ENCODE measurements around the gene F11R. TPM values are rescaled to one million over a fixed set of nuclear protein-coding genes. Genes with fewer than 3 reads are reported as not detected.

The F11R gene
- total and polyA plus RNA-seq, 10 of the 15 experiments (the other 5 are each of a cell fraction or from before 2014, with no cell fraction given) = 15.3 to 80.9 (median 24.3) TPM

GRCh38 chr1:160996178-160996577 lies 24.8 kb downstream of the F11R start:
- Histone ChIP-seq H3K27ac (ENCODE audit: control insufficient read depth, insufficient read depth) (no peak overlapping the region), H4K20me1 (ENCODE audit: control insufficient read depth, insufficient read depth) (no peaks in the 10 kb centered on the region), H3K4me2 (ENCODE audit: control insufficient read depth, insufficient read depth) (no peak overlapping the region), H3K27me3 (replicated peaks in 1 of 2; ENCODE audit: control insufficient read depth in 2 of 2, insufficient read depth in 2 of 2, low read length in 1 of 2) (no peaks in the 10 kb centered on the region), H3K9me3 (replicated peaks; ENCODE audit: control insufficient read depth, insufficient read depth, low read length) (no peaks in the 10 kb centered on the region), H2AFZ (ENCODE audit: control insufficient read depth, low read depth, low read length) (no peak overlapping the region), H3K4me1 (ENCODE audit: control insufficient read depth, insufficient read depth, low read length) (peaks cover 3% of the 10 kb centered on the region; the same call in 1 of the 2 replicates), H3K36me3 (ENCODE audit: control insufficient read depth in 2 of 2, insufficient read depth in 2 of 2, low read length in 1 of 2) (peaks cover 5 to 15% of the 10 kb centered on the region in 2 experiments; a peak in 3 of 4 replicates), H3K4me3 (no peak overlapping the region), H3K9ac (ENCODE audit: control insufficient read depth, insufficient read depth, low read length) (no peak overlapping the region), H3K79me2 (ENCODE audit: control insufficient read depth, insufficient read depth, low read length) (no peaks in the 10 kb centered on the region)
- DNase-seq (ENCODE audit: low read depth, low spot score) = no peak
- no peak for FAIRE-seq
- ATAC-seq = no peak
- CTCF ChIA-PET = interaction anchor here (0.6 to 9.7 kb wide), 18 partner anchors 17 to 1623 kb away, joined by 3 to 147 read pairs (median 8); partner anchors contain the start of genes ARHGAP30, DEDD, F11R and KLHDC9
- 71% methylated on average over 3 of the region's 3 CpGs for WGBS (ENCODE audit: insufficient coverage, insufficient replicate concordance, low lambda C conversion rate, missing lambda C conversion rate)
- no TSS peak for BruUV-seq (replicated peaks)
- POLR2A ChIA-PET = no interaction called here
- SMC1A ChIA-PET (ENCODE audit: uncharacterized antibody, unreplicated experiment) = interaction anchor here (1.2 to 4.7 kb wide), 10 partner anchors 11 to 141 kb away, joined by 3 to 70 read pairs (median 22); partner anchors contain the start of genes F11R, ITLN2, KLHDC9 and TSTD1
- TF ChIP-seq EED (IDR thresholded peaks at IDR 0.05; ENCODE audit: low read depth) = no peak
- TF ChIP-seq CREM (IDR thresholded peaks at IDR 0.05; ENCODE audit: low read depth) = no peak
- TF ChIP-seq CTCF (IDR thresholded peaks at IDR 0.05 in 2 of 3, conservative IDR thresholded peaks at IDR 0.05 in 1 of 3; ENCODE audit: control insufficient read depth in 2 of 3, extremely low read depth in 1 of 3, insufficient read depth in 1 of 3, low read depth in 3 of 3, low read length in 3 of 3) = no peak
- no peak for TF ChIP-seq MAX (IDR thresholded peaks at IDR 0.05; ENCODE audit: low read depth, low read length)
- TF ChIP-seq MXI1 (IDR thresholded peaks at IDR 0.05; ENCODE audit: low read depth, low read length) = no peak
- no peak for TF ChIP-seq MTA2 (IDR thresholded peaks at IDR 0.05; ENCODE audit: low read depth)
- TF ChIP-seq CBX5 (IDR thresholded peaks at IDR 0.05; ENCODE audit: low read depth) = no peak
- TF ChIP-seq ZNF24 (IDR thresholded peaks at IDR 0.05) = no peak
- no peak for TF ChIP-seq HSF1 (IDR thresholded peaks at IDR 0.05; ENCODE audit: low read depth, low read length)
- TF ChIP-seq FOXK2 (IDR thresholded peaks at IDR 0.05) = no peak
- no peak for TF ChIP-seq TAF1 (IDR thresholded peaks at IDR 0.05; ENCODE audit: borderline replicate concordance, low read depth, low read length)
- no peak for TF ChIP-seq EZH2 (IDR thresholded peaks at IDR 0.05; ENCODE audit: borderline replicate concordance, control insufficient read depth, low read depth, low read length)
- TF ChIP-seq IKZF1 (conservative IDR thresholded peaks at IDR 0.05) = no peak
- TF ChIP-seq RELA (IDR thresholded peaks at IDR 0.05; ENCODE audit: borderline replicate concordance, partially characterized antibody) = no peak
- TF ChIP-seq ATF3 (IDR thresholded peaks at IDR 0.05; ENCODE audit: borderline replicate concordance, extremely low read depth, low read depth, low read length) = no peak
- no peak for TF ChIP-seq YY1 (IDR thresholded peaks at IDR 0.05; ENCODE audit: low read depth, low read length)
- TF ChIP-seq JUNB (IDR thresholded peaks at IDR 0.05) = no peak
- TF ChIP-seq BRCA1 (IDR thresholded peaks at IDR 0.05; ENCODE audit: low read depth, low read length) = no peak
- intact Hi-C loops (cut with micrococcal nuclease; ENCODE audit: unreplicated experiment) (no loop called here), in situ Hi-C loops (cut with MboI) (no loop called here)
- RAD21 ChIA-PET (ENCODE audit: unreplicated experiment) = interaction anchor here (1.6 to 2.5 kb wide), 7 partner anchors 8 to 72 kb away, joined by 4 to 22 read pairs (median 7); partner anchors contain the start of genes TSTD1 and USF1

Data from GM12878 (cell line).